Naive thymus-derived CD4-positive, alpha-beta T cell (primary cell): Measurements from ENCODE around the gene IL6. TPM values are rescaled to one million over a fixed set of nuclear protein-coding genes. Genes with fewer than 3 reads are reported as not detected.
"Not testable (repeated sequence)": the region's sequence is repeated elsewhere in the genome, so short reads cannot be mapped to it uniquely, and the experiment has no call there.

Experiments
- ATAC-seq: fragments of 150-1000 bp; cut with Tn5 transposase; 2 replicates; pipeline ENCODE4 v1.10.0; 2021; ENCODE audit warnings: mild to moderate bottlenecking, moderate library complexity
- CTCF ChIA-PET: fragments of 350-600 bp; sonication (Branson Sonifier 250); formaldehyde crosslinking; loops from one replicate; lab custom pipeline; 2021; ENCODE audit warnings: antibody characterized with exemption; lab: Charles Lee
- POLR2A ChIA-PET: fragments of 350-600 bp; sonication (Branson Sonifier 250); formaldehyde crosslinking; loops from one replicate; lab custom pipeline; 2021; ENCODE audit warnings: antibody characterized with exemption, inconsistent platforms; lab: Charles Lee
- DNase-seq, 9 donors: peaks; one replicate each; pipeline versions ENCODE4 v3.0.0 to v3.0.0-alpha.2; 2020 to 2022; ENCODE audit warnings: mixed read lengths in 1 of 9
- H3K27ac ChIP-seq: one replicate; pipeline ENCODE4 v1.7.0; 2013; ENCODE audit warnings: mild to moderate bottlenecking, low read depth, low read length, moderate library complexity
- H3K27me3 ChIP-seq, 2 donors: one replicate each; pipeline ENCODE4 v1.7.0; 2013; ENCODE audit warnings: low read length in 2 of 2, mild to moderate bottlenecking in 2 of 2, moderate library complexity in 2 of 2; ENCODE audit not compliant: control insufficient read depth in 2 of 2, insufficient read depth in 2 of 2
- H3K36me3 ChIP-seq, 3 experiments: 1 replicate in 2 of 3; 2 replicates in 1 of 3; pipeline ENCODE4 v1.7.0; 2013; ENCODE audit warnings: low read length in 3 of 3, mild to moderate bottlenecking in 3 of 3, moderate library complexity in 1 of 3; ENCODE audit not compliant: insufficient read depth in 3 of 3, control insufficient read depth in 2 of 3
- H3K4me1 ChIP-seq, 2 donors: one replicate each; pipeline ENCODE4 v1.7.0; 2013; ENCODE audit warnings: low read length in 2 of 2, mild to moderate bottlenecking in 2 of 2, moderate library complexity in 1 of 2; ENCODE audit not compliant: control insufficient read depth in 2 of 2, insufficient read depth in 2 of 2
- H3K4me3 ChIP-seq: 2 replicates; pipeline ENCODE4 v1.7.0; 2013; ENCODE audit warnings: mild to moderate bottlenecking, low read length
- H3K9me3 ChIP-seq, 3 experiments: 1 replicate in 2 of 3; 2 replicates in 1 of 3; pipeline ENCODE4 v1.7.0; 2013; ENCODE audit warnings: low read length in 3 of 3; ENCODE audit not compliant: control insufficient read depth in 2 of 3
- H3K27ac Mint-ChIP-seq, 9 donors: one replicate each; pipeline ENCODE4 v1.8.0; 2020 to 2022; ENCODE audit warnings: mixed read lengths in 9 of 9, mild to moderate bottlenecking in 8 of 9, moderate library complexity in 5 of 9, inconsistent platforms in 2 of 9
- H3K27me3 Mint-ChIP-seq, 5 donors: one replicate each; pipeline ENCODE4 v1.8.0; 2021 to 2022; ENCODE audit warnings: mixed read lengths in 5 of 5, mild to moderate bottlenecking in 1 of 5
- H3K36me3 Mint-ChIP-seq, 5 donors: one replicate each; pipeline ENCODE4 v1.8.0; 2020 to 2022; ENCODE audit warnings: mixed read lengths in 5 of 5, mild to moderate bottlenecking in 3 of 5, inconsistent platforms in 1 of 5
- H3K4me1 Mint-ChIP-seq, 7 donors: one replicate each; pipeline ENCODE4 v1.8.0; 2020 to 2022; ENCODE audit warnings: mixed read lengths in 7 of 7, mild to moderate bottlenecking in 3 of 7, inconsistent platforms in 1 of 7
- H3K4me3 Mint-ChIP-seq, 10 donors: one replicate each; pipeline ENCODE4 v1.8.0; 2020 to 2022; ENCODE audit warnings: mild to moderate bottlenecking in 10 of 10, mixed read lengths in 10 of 10, moderate library complexity in 6 of 10, inconsistent platforms in 2 of 10
- H3K9me3 Mint-ChIP-seq, 11 donors: one replicate each; pipeline ENCODE4 v1.8.0; 2020 to 2022; ENCODE audit warnings: mixed read lengths in 11 of 11, mild to moderate bottlenecking in 4 of 11, inconsistent platforms in 1 of 11, moderate library complexity in 1 of 11
- intact Hi-C, 2 donors: fragments of 100-400 bp; cut with micrococcal nuclease; formaldehyde crosslinking; loops; one replicate each; pipeline ENCODE4 v1.15.1; 2023
- polyA plus RNA-seq, 2 donors: library from polyadenylated mRNA; unstranded; fragments of 300-500 nt; fragmentation: Illumina TruSeq; gene quantifications; one replicate each; pipeline ENCODE4 v1.2.3, GENCODE V29; 2021
- total RNA-seq, 6 experiments: library from RNA in 5 of 6; stranded (reverse) in 5 of 6; gene quantifications; 1 replicate in 5 of 6; 2 replicates in 1 of 6; pipeline ENCODE4 v1.2.3 and lab custom pipeline; 2021 to 2026

The IL6 gene
- total and polyA plus RNA-seq, 7 experiments from 2014 or later = 0.64 to 3.0 (median 0.87) TPM; not detected in 3

DNA sequence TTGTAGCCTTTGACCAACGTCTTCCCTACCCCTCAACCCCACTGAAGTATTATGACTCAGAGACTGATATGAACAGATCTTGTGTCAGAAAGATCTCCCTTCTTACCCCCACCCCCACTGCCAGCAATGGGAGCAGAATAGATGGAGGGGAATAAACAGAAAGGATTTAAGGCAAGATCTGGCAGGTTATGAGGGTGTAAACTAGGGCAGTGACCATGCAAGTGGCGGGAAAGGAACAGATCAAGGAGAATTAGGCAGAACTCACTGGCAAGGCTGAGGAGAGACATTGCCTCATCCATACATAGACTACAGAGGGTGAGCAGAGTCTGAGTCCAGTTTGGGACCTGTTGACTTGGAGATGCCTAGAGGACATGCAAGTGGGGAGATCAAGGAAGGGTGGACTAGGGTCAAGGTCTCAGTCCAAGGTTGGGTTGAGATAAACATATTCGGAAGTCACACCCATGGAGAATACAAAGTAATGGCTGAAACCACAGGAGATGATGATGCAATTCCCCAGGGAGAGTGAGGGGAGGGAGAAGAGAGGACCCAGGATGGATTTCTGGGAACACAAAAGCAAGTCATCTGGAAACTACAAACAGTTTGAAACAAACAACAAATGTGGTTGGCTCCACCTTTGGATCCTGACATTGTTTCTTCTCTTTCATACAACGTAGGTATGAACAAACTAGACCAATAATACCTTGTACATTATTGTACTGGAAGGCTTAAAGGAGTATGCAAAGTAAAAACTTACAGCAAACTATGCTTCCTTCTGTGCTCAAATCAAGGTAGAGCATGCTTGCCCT, 44.9 kb upstream of the IL6 start:
- no peak overlapping the region for H3K4me3 Mint-ChIP-seq
- H3K27me3 Mint-ChIP-seq = peaks cover 0 to 39% (median 0%) of the 10 kb centered on the region in 5 donors
- CTCF ChIA-PET = interaction anchor here (1.2 kb wide), 1 partner anchor 11 kb away, joined by 3 read pairs; no protein-coding TSS in a partner anchor
- H3K27ac Mint-ChIP-seq = no peak overlapping the region
- no peak overlapping the region for H3K4me3 ChIP-seq
- H3K4me1 Mint-ChIP-seq = peaks cover 30 to 49% (median 39%) of the 10 kb centered on the region in 7 donors
- peaks cover 0 to 7% (median 0%) of the 10 kb centered on the region in 11 donors for H3K9me3 Mint-ChIP-seq
- H3K36me3 Mint-ChIP-seq = peaks cover 0 to 28% (median 0%) of the 10 kb centered on the region in 5 donors
- DNase-seq (no peak), ATAC-seq (no peak)
- no peaks in the 10 kb centered on the region for H3K27me3 ChIP-seq
- H3K9me3 ChIP-seq = no peaks in the 10 kb centered on the region
- POLR2A ChIA-PET = no interaction called here
- intact Hi-C loops = no loop called here
- H3K36me3 ChIP-seq = no peaks in the 10 kb centered on the region
- no peak overlapping the region for H3K27ac ChIP-seq
- peaks cover 2 to 33% of the 10 kb centered on the region in 2 donors for H3K4me1 ChIP-seq

- Mint-ChIP-seq H3K4me3 (no peak overlapping the region), H3K27ac (no peak overlapping the region), H3K36me3 (peaks cover 0 to 24% (median 0%) of the 10 kb centered on the region in 5 donors), H3K27me3 (peaks cover 0 to 45% (median 0%) of the 10 kb centered on the region in 5 donors), H3K4me1 (peaks cover 22 to 38% (median 26%) of the 10 kb centered on the region in 7 donors), H3K9me3 (peaks cover 0 to 7% (median 0%) of the 10 kb centered on the region in 11 donors)
- Histone ChIP-seq H3K9me3 (no peaks in the 10 kb centered on the region), H3K27ac (no peak overlapping the region), H3K4me3 (no peak overlapping the region), H3K36me3 (no peaks in the 10 kb centered on the region), H3K27me3 (no peaks in the 10 kb centered on the region), H3K4me1 (peaks cover 0 to 23% of the 10 kb centered on the region in 2 donors)
- ATAC-seq (no peak), DNase-seq (no peak)
- intact Hi-C loops = no loop called here
- POLR2A ChIA-PET = no interaction called here
- CTCF ChIA-PET = interaction anchor here (1.2 kb wide), 1 partner anchor 12 kb away, joined by 3 read pairs; no protein-coding TSS in a partner anchor
These were observed 43.6 kb upstream of the IL6 start for GRCh38 chr7:22683379-22683778.

GRCh38 chr7:22686620-22687019, 40.4 kb upstream of the IL6 start:
- H3K36me3 Mint-ChIP-seq = peaks cover 0 to 17% (median 0%) of the 10 kb centered on the region in 5 donors
- ATAC-seq = no peak
- peaks cover 0 to 6% (median 0%) of the 10 kb centered on the region in 11 donors for H3K9me3 Mint-ChIP-seq
- no peaks in the 10 kb centered on the region for H3K9me3 ChIP-seq
- H3K27ac Mint-ChIP-seq = no peak overlapping the region
- no peak overlapping the region for H3K4me3 ChIP-seq
- no peak overlapping the region for H3K27ac ChIP-seq
- no peaks in the 10 kb centered on the region for H3K4me1 ChIP-seq
- H3K4me3 Mint-ChIP-seq = no peak overlapping the region
- H3K27me3 ChIP-seq = no peaks in the 10 kb centered on the region
- no peak for DNase-seq
- peaks cover 0 to 66% (median 0%) of the 10 kb centered on the region in 5 donors for H3K27me3 Mint-ChIP-seq
- ChIA-PET CTCF (interaction anchor here (1.0 to 1.2 kb wide), 2 partner anchors 9 to 11 kb away, joined by 3 to 10 read pairs; no protein-coding TSS in a partner anchor), POLR2A (interaction anchor here (0.7 kb wide), 1 partner anchor 11 kb away, joined by 3 read pairs; no protein-coding TSS in a partner anchor)
- intact Hi-C loops = no loop called here
- H3K4me1 Mint-ChIP-seq = peaks cover 0 to 18% (median 5%) of the 10 kb centered on the region in 7 donors
- no peaks in the 10 kb centered on the region for H3K36me3 ChIP-seq

GRCh38 chr7:22688084-22688483, 38.9 kb upstream of the IL6 start:
- DNase-seq = no peak
- intact Hi-C loops = no loop called here
- CTCF ChIA-PET = no interaction called here
- POLR2A ChIA-PET = no interaction called here
- H3K9me3 ChIP-seq = no peaks in the 10 kb centered on the region
- Mint-ChIP-seq H3K4me3 (no peak overlapping the region), H3K36me3 (peaks cover 0 to 14% (median 0%) of the 10 kb centered on the region in 5 donors), H3K9me3 (peaks cover 0 to 2% (median 0%) of the 10 kb centered on the region in 11 donors), H3K27me3 (peaks cover 0 to 63% (median 0%) of the 10 kb centered on the region in 5 donors), H3K27ac (peak overlapping the region in 1 of 9 donors; percentile 47), H3K4me1 (peaks cover 0 to 15% (median 0%) of the 10 kb centered on the region in 7 donors)
- H3K27ac ChIP-seq = no peak overlapping the region
- H3K36me3 ChIP-seq = no peaks in the 10 kb centered on the region
- H3K4me3 ChIP-seq = no peak overlapping the region
- no peak for ATAC-seq
- H3K4me1 ChIP-seq = no peaks in the 10 kb centered on the region
- H3K27me3 ChIP-seq = no peaks in the 10 kb centered on the region

- CTCF ChIA-PET = interaction anchor here (0.7 kb wide), 1 partner anchor 9 kb away, joined by 3 read pairs; no protein-coding TSS in a partner anchor
- POLR2A ChIA-PET, H3K27me3 ChIP-seq, H3K36me3 ChIP-seq, H3K9me3 Mint-ChIP-seq, H3K4me3 ChIP-seq, H3K27ac ChIP-seq, intact Hi-C loops, H3K9me3 ChIP-seq, H3K27ac Mint-ChIP-seq, H3K4me1 ChIP-seq, DNase-seq, H3K4me3 Mint-ChIP-seq, ATAC-seq: not testable (repeated sequence)
- Mint-ChIP-seq H3K4me1 (peaks cover 2 to 23% (median 6%) of the 10 kb centered on the region in 7 donors), H3K27me3 (peaks cover 0 to 64% (median 0%) of the 10 kb centered on the region in 5 donors), H3K36me3 (peaks cover 0 to 14% (median 0%) of the 10 kb centered on the region in 5 donors)
These were observed 38.1 kb upstream of the IL6 start for GRCh38 chr7:22688934-22689333.

GRCh38 chr7:22694597-22695207, 32.3 kb upstream of the IL6 start:
- Mint-ChIP-seq H3K4me1 (peaks cover 33 to 69% (median 46%) of the 10 kb centered on the region in 7 donors), H3K27me3 (peaks cover 0 to 28% (median 0%) of the 10 kb centered on the region in 5 donors), H3K9me3 (no peaks in the 10 kb centered on the region), H3K4me3 (peak overlapping the region in 5 of 10 donors; percentile 8 to 53 (median 21)), H3K27ac (peak overlapping the region in 2 of 9 donors; percentile 10 to 11), H3K36me3 (peaks cover 0 to 23% (median 0%) of the 10 kb centered on the region in 5 donors)
- ATAC-seq (peak; percentile 42), DNase-seq (peak in 2 of 9 donors; percentile 9 to 24)
- no peaks in the 10 kb centered on the region for H3K36me3 ChIP-seq
- no peaks in the 10 kb centered on the region for H3K9me3 ChIP-seq
- H3K4me3 ChIP-seq = no peak overlapping the region
- intact Hi-C loops = loop anchor here (1.0 to 10.0 kb wide), 5 partner anchors 18 to 1340 kb away; partner anchors contain the start of gene HYCC1 (in 1 of the 2)
- H3K27me3 ChIP-seq = no peaks in the 10 kb centered on the region
- ChIA-PET CTCF (interaction anchor here (0.9 kb wide), 1 partner anchor 31 kb away, joined by 3 read pairs; no protein-coding TSS in a partner anchor), POLR2A (interaction anchor here (2.0 kb wide), 1 partner anchor 14 kb away, joined by 8 read pairs; no protein-coding TSS in a partner anchor)
- H3K27ac ChIP-seq = no peak overlapping the region
- peaks cover 3 to 31% of the 10 kb centered on the region in 2 donors for H3K4me1 ChIP-seq
